ENCODE results near the gene LCAT.

- TF ChIP-seq ZBTB11 (CRISPR knock-in tag; IDR thresholded peaks at IDR 0.05) = no peak
- TF ChIP-seq SMC3 (conservative IDR thresholded peaks at IDR 0.05; ENCODE audit: insufficient read depth, low read depth, low read length) = no peak
- no peak for TF ChIP-seq ZNF449 (CRISPR knock-in tag; IDR thresholded peaks at IDR 0.05)
- TF ChIP-seq FOXK2 (conservative IDR thresholded peaks at IDR 0.05 in 1 of 2, IDR thresholded peaks at IDR 0.05 in 1 of 2; ENCODE audit: low read depth in 2 of 2) = no peak
- no peak for TF ChIP-seq MXI1 (IDR thresholded peaks at IDR 0.05; ENCODE audit: low read depth, low read length)
- no peak for TF ChIP-seq SRSF9 (IDR thresholded peaks at IDR 0.05; ENCODE audit: borderline replicate concordance, low read depth, low read length)
- no peak for TF ChIP-seq IRF9 (tag; IDR thresholded peaks at IDR 0.05)
Measured at GRCh38 chr16:67986949-67987348, 43.0 kb upstream of the LCAT start.
